Measurements from ENCODE around the gene FUT1.
"Not testable (repeated sequence)": the region's sequence is repeated elsewhere in the genome, so short reads cannot be mapped to it uniquely, and the experiment has no call there.

Gene FUT1

GRCh38 chr19:48720613-48721296 lies 31.7 kb downstream of the FUT1 start:
- Histone ChIP-seq H3K27ac (ENCODE audit: low read length) (peak overlapping the region; percentile 72), H2AFZ (ENCODE audit: low read depth, low read length) (peak overlapping the region; percentile 83), H3K79me2 (ENCODE audit: low read length) (no peaks in the 10 kb centered on the region), H3K36me3 (replicated peaks; ENCODE audit: low read depth, low read length) (peaks cover 3% of the 10 kb centered on the region), H3K4me2 (ENCODE audit: low read length) (peak overlapping the region; percentile 90), H3K9ac (ENCODE audit: low read length) (peak overlapping the region; percentile 87), H4K20me1 (ENCODE audit: insufficient read depth, low read length) (no peaks in the 10 kb centered on the region), H3K9me3 (ENCODE audit: insufficient read depth, low read length) (no peaks in the 10 kb centered on the region), H3K27me3 (ENCODE audit: low read depth, low read length) (no peaks in the 10 kb centered on the region), H3K4me1 (ENCODE audit: low read length) (peaks cover 20% of the 10 kb centered on the region), H3K4me3 (ENCODE audit: low read length) (peak overlapping the region; percentile 83)
- TF ChIP-seq EZH2phosphoT487 (IDR thresholded peaks at IDR 0.05; ENCODE audit: low read depth) (no peak), CTCF (IDR thresholded peaks at IDR 0.05; ENCODE audit: low read depth, low read length) (no peak)

GRCh38 chr19:48720251-48720612 lies 32.2 kb downstream of the FUT1 start:
- H3K27me3 ChIP-seq (ENCODE audit: low read depth, low read length) = no peaks in the 10 kb centered on the region

GRCh38 chr19:48719263-48720171 lies 32.9 kb downstream of the FUT1 start, which contains the start of gene MAMSTR:
Gene MAMSTR, minus strand, starts transcription at chr19:48719725. Its CDS starts 694 bp downstream, at chr19:48719031.
- Histone ChIP-seq H4K20me1 (ENCODE audit: insufficient read depth, low read length) (no peaks in the 10 kb centered on the region), H3K4me2 (ENCODE audit: low read length) (peak within 1 kb of the TSS; percentile 90), H3K27me3 (ENCODE audit: low read depth, low read length) (no peaks in the 10 kb centered on the region), H3K36me3 (replicated peaks; ENCODE audit: low read depth, low read length) (no peaks in the 10 kb centered on the region), H3K9me3 (ENCODE audit: insufficient read depth, low read length) (no peaks in the 10 kb centered on the region), H3K9ac (ENCODE audit: low read length) (peak within 1 kb of the TSS; percentile 87), H3K79me2 (ENCODE audit: low read length) (no peaks in the 10 kb centered on the region; the same call in 1 of the 2 replicates), H3K4me3 (ENCODE audit: low read length) (peak within 1 kb of the TSS; percentile 83), H3K27ac (ENCODE audit: low read length) (no peak within 1 kb of the TSS; the same call in 1 of the 2 replicates), H2AFZ (ENCODE audit: low read depth, low read length) (peak within 1 kb of the TSS; percentile 59), H3K4me1 (ENCODE audit: low read length) (peaks cover 17% of the 10 kb centered on the region)
- no peak for TF ChIP-seq CTCF (IDR thresholded peaks at IDR 0.05; ENCODE audit: low read depth, low read length)

More at GRCh38 chr19:48720251-48720612, 32.2 kb downstream of the FUT1 start:
- Histone ChIP-seq H4K20me1 (ENCODE audit: insufficient read depth, low read length) (no peaks in the 10 kb centered on the region), H3K27ac (ENCODE audit: low read length) (no peak overlapping the region; the same call in 1 of the 2 replicates), H3K79me2 (ENCODE audit: low read length) (no peaks in the 10 kb centered on the region; the same call in 1 of the 2 replicates), H3K4me3 (ENCODE audit: low read length) (peak overlapping the region; percentile 83), H3K36me3 (replicated peaks; ENCODE audit: low read depth, low read length) (no peaks in the 10 kb centered on the region), H3K9ac (ENCODE audit: low read length) (peak overlapping the region; percentile 87), H3K4me2 (ENCODE audit: low read length) (peak overlapping the region; percentile 90), H3K4me1 (ENCODE audit: low read length) (peaks cover 19% of the 10 kb centered on the region), H2AFZ (ENCODE audit: low read depth, low read length) (peak overlapping the region; percentile 59), H3K9me3 (ENCODE audit: insufficient read depth, low read length) (no peaks in the 10 kb centered on the region)
- TF ChIP-seq CTCF (IDR thresholded peaks at IDR 0.05; ENCODE audit: low read depth, low read length) (no peak), EZH2phosphoT487 (IDR thresholded peaks at IDR 0.05; ENCODE audit: low read depth) (no peak)

GRCh38 chr19:48718711-48719231 lies 33.7 kb downstream of the FUT1 start:
- Histone ChIP-seq H3K4me3 (ENCODE audit: low read length) (no peak overlapping the region), H4K20me1 (ENCODE audit: insufficient read depth, low read length) (no peaks in the 10 kb centered on the region), H3K4me1 (ENCODE audit: low read length) (peaks cover 17% of the 10 kb centered on the region), H3K27me3 (ENCODE audit: low read depth, low read length) (no peaks in the 10 kb centered on the region), H3K36me3 (replicated peaks; ENCODE audit: low read depth, low read length) (no peaks in the 10 kb centered on the region), H2AFZ (ENCODE audit: low read depth, low read length) (no peak overlapping the region), H3K9me3 (ENCODE audit: insufficient read depth, low read length) (no peaks in the 10 kb centered on the region), H3K9ac (ENCODE audit: low read length) (no peak overlapping the region), H3K4me2 (ENCODE audit: low read length) (no peak overlapping the region), H3K27ac (ENCODE audit: low read length) (no peak overlapping the region), H3K79me2 (ENCODE audit: low read length) (no peaks in the 10 kb centered on the region; the same call in 1 of the 2 replicates)
- no peak for TF ChIP-seq EZH2phosphoT487 (IDR thresholded peaks at IDR 0.05; ENCODE audit: low read depth)
- TF ChIP-seq CTCF (IDR thresholded peaks at IDR 0.05; ENCODE audit: low read depth, low read length) = no peak

GRCh38 chr19:48718106-48718505 lies 34.3 kb downstream of the FUT1 start:
- not testable (repeated sequence) for H4K20me1 ChIP-seq (ENCODE audit: insufficient read depth, low read length); H3K4me2 ChIP-seq (ENCODE audit: low read length); H3K36me3 ChIP-seq (replicated peaks; ENCODE audit: low read depth, low read length); H3K27ac ChIP-seq (ENCODE audit: low read length); H3K79me2 ChIP-seq (ENCODE audit: low read length); H3K9ac ChIP-seq (ENCODE audit: low read length); H3K9me3 ChIP-seq (ENCODE audit: insufficient read depth, low read length); H3K4me3 ChIP-seq (ENCODE audit: low read length); H3K27me3 ChIP-seq (ENCODE audit: low read depth, low read length); H2AFZ ChIP-seq (ENCODE audit: low read depth, low read length)
- H3K4me1 ChIP-seq (ENCODE audit: low read length) = peaks cover 20% of the 10 kb centered on the region

All from OCI-LY3 (cell line).